Mucosa of stomach (tissue), 1 donor: Measurements from ENCODE around the gene L3MBTL3.

Source experiments
- H3K27me3 ChIP-seq: one replicate; pipeline ENCODE4 v1.7.0; 2013; ENCODE audit warnings: mild to moderate bottlenecking, low read length; ENCODE audit not compliant: control insufficient read depth, insufficient read depth
- H3K36me3 ChIP-seq: one replicate; pipeline ENCODE4 v1.7.0; 2013; ENCODE audit warnings: low read length; ENCODE audit not compliant: control insufficient read depth, insufficient read depth
- H3K4me1 ChIP-seq: one replicate; pipeline ENCODE4 v1.7.0; 2013; ENCODE audit warnings: mild to moderate bottlenecking, low read length; ENCODE audit not compliant: control insufficient read depth, insufficient read depth
- H3K4me3 ChIP-seq: one replicate; pipeline ENCODE4 v1.7.0; 2013; ENCODE audit warnings: low read length
- H3K9ac ChIP-seq: one replicate; pipeline ENCODE4 v1.7.0; 2013; ENCODE audit warnings: mild to moderate bottlenecking, low read length, moderate library complexity
- H3K9me3 ChIP-seq: one replicate; pipeline ENCODE4 v1.7.0; 2013; ENCODE audit warnings: mild to moderate bottlenecking, low read length, moderate library complexity; ENCODE audit not compliant: control insufficient read depth
- donor health status: Pancreatic carcinoma.

L3MBTL3 gene

DNA sequence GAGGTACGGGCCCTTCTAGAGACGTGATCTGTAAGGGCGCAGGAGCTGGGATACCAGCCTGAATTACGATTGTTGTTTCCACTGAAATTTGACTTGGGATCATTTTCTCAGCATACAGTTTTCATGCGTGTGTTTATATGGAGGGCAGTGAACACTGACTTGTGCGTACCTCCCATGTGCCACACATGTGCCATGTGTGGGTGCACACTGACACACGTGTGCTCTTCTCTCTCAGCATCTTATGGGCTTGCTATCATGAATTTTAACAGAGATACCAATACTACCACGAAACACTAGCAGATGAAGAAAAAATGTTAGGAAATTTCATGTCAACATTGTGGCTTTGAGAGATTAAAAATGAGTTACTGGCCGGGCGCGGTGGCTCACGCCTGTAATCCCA lies 39.1 kb downstream of the L3MBTL3 start:
- no peaks in the 10 kb centered on the region for H3K4me1 ChIP-seq
- H3K9ac ChIP-seq, result no peak overlapping the region
- H3K9me3 ChIP-seq, result no peaks in the 10 kb centered on the region
- no peaks in the 10 kb centered on the region for H3K27me3 ChIP-seq
- no peaks in the 10 kb centered on the region for H3K36me3 ChIP-seq
- no peak overlapping the region for H3K4me3 ChIP-seq

DNA sequence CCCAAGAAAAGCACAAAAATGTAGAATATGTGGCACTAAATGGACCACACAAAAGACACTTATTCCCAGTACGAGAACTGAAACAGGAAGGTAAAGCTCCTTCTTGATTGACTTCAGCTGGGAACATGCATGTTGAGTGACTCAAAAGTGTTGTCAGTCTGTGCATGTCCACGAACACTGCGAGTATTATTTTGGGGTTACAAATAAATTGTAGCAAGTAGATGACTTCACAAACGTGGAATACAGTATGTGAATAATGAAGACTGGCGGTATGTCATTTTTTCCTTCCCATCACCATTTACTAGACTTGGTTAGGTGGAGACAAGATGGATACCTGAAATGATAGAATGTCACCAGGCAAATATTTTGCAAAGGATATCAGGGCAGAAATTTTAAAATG lies 45.4 kb downstream of the L3MBTL3 start:
- Histone ChIP-seq H3K4me1 (no peaks in the 10 kb centered on the region), H3K4me3 (no peak overlapping the region), H3K9ac (no peak overlapping the region), H3K27me3 (no peaks in the 10 kb centered on the region), H3K9me3 (no peaks in the 10 kb centered on the region), H3K36me3 (no peaks in the 10 kb centered on the region)

DNA sequence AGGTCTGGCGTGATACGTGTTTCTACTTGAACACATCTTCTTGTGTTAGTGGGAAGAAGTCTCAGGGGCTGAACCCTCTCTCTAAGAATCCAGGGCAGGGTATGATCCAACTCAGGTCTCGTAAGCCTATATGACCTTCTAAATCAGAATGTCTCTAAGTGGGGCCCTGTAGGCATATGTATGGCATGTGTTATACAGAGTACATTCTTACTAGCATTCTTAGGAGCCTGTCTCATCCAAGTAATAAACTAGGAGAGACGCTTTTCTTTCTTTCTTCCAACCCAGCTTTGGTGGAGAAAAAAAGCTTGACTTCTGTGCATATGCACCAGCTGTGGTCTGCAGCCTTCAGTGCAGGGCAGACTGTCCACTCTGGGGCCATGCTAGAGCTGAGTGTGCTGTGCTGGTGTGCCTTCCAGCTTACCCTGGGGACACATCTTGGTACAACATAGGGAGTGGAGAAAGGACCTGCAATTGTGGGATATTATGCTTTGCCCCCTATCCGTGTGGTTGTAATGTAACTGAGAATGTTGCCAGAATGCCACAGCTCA lies 47.3 kb downstream of the L3MBTL3 start:
- H3K9ac ChIP-seq, result no peak overlapping the region
- H3K36me3 ChIP-seq, result no peaks in the 10 kb centered on the region
- no peaks in the 10 kb centered on the region for H3K9me3 ChIP-seq
- H3K27me3 ChIP-seq, result no peaks in the 10 kb centered on the region
- no peak overlapping the region for H3K4me3 ChIP-seq
- H3K4me1 ChIP-seq, result no peaks in the 10 kb centered on the region

DNA sequence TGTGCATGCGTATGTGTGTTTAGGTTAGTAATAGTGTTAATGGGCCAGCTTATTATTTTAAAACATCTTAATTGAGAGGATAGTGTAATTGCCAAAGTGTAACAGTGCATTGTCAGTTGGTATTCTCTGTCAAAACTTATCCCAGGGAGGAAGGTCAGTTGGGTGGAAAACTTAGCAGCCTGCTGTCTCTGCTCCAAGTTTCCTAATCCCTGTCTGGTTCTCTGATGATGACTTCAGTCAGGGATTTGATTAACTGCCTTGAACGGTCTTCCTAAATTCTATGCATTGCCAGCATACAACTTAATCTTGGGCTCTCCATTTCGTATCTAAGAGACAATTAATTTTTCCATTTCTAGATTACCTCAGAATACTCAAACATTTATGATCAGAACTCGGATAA lies 51.1 kb downstream of the L3MBTL3 start:
- Histone ChIP-seq H3K4me3 (no peak overlapping the region), H3K36me3 (no peaks in the 10 kb centered on the region), H3K4me1 (no peaks in the 10 kb centered on the region), H3K9ac (no peak overlapping the region), H3K27me3 (no peaks in the 10 kb centered on the region), H3K9me3 (no peaks in the 10 kb centered on the region)

DNA sequence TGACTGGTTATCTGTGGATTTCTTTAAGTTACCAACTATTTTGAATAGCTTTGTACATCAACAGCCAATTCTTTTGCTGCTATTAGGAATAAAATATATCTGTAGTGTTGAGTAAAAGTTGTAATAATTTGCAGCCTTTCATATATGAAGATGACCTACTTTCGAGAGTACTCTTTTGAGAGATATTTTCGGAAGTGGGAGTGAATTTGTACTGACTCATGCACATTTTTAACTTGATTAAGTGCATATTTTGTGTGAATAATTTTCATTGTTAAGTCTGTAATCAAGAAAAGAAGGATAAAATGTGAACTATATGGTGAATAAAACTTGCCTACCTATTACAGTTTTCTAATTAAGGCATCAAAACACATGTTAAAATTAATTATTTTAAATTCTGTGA lies 51.9 kb downstream of the L3MBTL3 start:
- no peaks in the 10 kb centered on the region for H3K36me3 ChIP-seq
- no peaks in the 10 kb centered on the region for H3K27me3 ChIP-seq
- no peaks in the 10 kb centered on the region for H3K9me3 ChIP-seq
- no peak overlapping the region for H3K4me3 ChIP-seq
- no peaks in the 10 kb centered on the region for H3K4me1 ChIP-seq
- H3K9ac ChIP-seq, result no peak overlapping the region

DNA sequence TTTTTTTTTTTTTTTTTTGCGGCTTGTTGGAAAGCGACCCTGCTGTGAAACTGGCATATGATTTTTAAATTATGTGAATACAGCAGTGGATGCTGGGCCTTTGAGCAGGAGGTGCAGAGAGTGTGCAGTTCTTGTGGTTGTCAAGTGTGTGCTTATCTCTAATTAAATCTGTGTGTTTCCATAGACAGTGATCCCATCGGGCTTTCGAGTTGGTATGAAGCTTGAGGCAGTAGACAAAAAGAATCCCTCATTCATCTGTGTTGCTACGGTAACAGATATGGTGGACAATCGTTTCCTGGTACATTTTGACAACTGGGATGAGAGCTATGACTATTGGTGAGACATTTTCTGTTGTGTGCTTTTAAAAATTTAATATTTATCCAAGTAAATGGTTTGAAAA lies 52.4 kb downstream of the L3MBTL3 start:
- Histone ChIP-seq H3K4me1 (no peaks in the 10 kb centered on the region), H3K9ac (no peak overlapping the region), H3K36me3 (no peaks in the 10 kb centered on the region), H3K9me3 (no peaks in the 10 kb centered on the region), H3K4me3 (no peak overlapping the region), H3K27me3 (no peaks in the 10 kb centered on the region)

DNA sequence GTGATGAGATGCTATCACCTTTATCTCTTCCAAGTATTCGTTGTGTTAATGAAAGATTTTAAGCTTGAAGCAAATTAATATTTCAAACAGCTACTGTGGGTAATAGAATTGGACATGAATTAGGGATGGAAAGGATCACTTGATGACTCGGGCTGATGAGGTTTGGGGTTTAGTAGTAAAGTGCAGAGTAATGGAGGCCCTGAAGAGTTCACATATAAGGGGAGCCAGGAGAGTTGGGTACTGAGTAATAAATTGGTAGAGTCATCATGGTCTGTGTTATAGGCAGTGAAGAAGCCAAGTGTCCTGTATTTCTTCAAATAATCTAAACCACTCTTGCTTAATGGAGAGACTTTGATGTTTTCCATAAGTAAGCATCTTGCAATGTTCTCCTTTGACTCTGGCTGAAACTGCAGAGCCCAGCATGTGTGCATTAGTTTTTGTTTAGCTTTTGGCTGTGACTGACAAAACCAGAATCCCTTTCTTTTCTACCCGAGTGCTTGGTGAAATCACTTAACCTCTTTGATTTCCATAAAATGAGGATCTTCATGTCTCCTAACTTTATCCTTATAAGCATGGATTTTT lies 57.6 kb downstream of the L3MBTL3 start:
- Histone ChIP-seq H3K4me1 (no peaks in the 10 kb centered on the region), H3K9me3 (no peaks in the 10 kb centered on the region), H3K36me3 (no peaks in the 10 kb centered on the region), H3K9ac (no peak overlapping the region), H3K27me3 (no peaks in the 10 kb centered on the region), H3K4me3 (no peak overlapping the region)

DNA sequence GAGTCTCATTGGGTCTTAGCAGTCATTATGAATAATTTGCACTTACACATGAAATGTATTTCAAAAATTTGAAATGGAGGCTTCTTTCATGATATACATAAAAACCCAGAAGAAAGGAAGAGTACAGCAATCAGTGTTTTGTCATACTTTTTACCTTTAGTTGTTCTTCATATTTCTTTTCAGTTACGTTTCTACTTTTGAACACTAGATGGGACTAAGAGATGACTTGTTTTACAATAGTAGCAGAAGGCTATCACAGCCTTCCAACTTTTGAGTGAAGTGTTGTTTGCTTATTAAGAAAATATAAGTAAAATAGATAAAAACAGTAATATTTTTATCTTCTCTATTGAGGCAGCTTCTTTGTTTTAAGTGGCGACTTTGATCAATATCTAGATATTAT lies 58.1 kb downstream of the L3MBTL3 start:
- Histone ChIP-seq H3K9ac (no peak overlapping the region), H3K36me3 (no peaks in the 10 kb centered on the region), H3K27me3 (no peaks in the 10 kb centered on the region), H3K4me3 (no peak overlapping the region), H3K9me3 (no peaks in the 10 kb centered on the region), H3K4me1 (no peaks in the 10 kb centered on the region)

DNA sequence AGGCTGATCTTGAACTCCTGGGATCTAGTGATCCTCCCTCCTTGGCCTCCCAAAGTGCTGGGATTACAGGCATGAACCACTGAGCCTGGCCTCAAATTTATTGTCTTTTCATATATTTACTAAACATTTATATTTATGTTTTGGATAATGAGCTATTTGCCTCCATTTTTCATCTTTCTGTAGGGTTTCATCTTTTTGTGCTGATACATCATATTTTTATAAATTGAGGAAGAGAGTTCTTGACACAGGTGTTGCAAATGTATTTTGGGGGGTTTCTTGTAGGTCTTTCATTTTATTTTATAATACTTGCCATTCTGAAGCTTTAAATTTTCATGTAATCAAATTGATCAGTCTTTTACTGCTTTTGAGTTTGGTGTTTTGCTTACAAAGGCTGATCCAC lies 72.4 kb downstream of the L3MBTL3 start:
- Histone ChIP-seq H3K27me3 (no peaks in the 10 kb centered on the region), H3K4me1 (no peaks in the 10 kb centered on the region), H3K9me3 (no peaks in the 10 kb centered on the region), H3K9ac (no peak overlapping the region), H3K36me3 (no peaks in the 10 kb centered on the region), H3K4me3 (no peak overlapping the region)

DNA sequence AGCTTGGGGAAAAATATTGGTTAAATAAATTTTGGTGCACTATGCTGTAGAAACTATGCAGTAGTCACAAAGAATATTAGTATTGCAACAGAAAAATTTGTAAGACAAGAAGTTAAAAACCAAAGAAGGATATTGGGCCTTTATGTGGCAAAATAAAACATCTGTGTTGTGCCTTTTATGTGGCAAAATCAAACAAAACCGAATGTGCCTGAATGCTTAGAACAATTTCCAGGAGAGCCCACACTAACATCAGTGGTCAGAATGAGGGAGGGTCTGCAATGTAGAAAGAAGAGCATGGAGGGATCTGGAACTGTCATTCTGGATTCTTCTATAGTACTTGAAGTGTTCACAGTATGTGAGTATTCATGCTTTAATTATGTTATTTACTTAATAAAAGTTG lies 75.2 kb downstream of the L3MBTL3 start:
- Histone ChIP-seq H3K9ac (no peak overlapping the region), H3K9me3 (no peaks in the 10 kb centered on the region)

DNA sequence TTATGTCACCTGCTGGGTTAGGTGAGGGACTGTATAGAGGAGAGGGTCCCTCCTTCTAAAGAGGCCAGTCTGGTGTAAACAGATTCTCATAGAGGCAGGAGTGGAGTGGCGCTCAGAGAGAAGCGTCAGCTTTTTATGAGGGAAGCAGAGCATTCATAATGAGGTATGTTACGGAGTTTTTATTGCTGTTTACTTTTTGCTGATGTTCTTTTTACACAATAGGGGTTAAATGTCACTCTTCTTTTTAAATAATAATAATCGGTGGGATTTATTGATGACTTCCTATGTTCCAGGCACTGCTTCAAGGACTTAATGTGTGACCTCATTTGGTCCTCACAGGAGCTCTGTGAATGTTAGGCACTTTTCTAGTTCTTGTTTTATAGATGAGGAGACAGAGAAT lies 79.9 kb downstream of the L3MBTL3 start:
- no peak overlapping the region for H3K4me3 ChIP-seq
- no peaks in the 10 kb centered on the region for H3K36me3 ChIP-seq
- no peaks in the 10 kb centered on the region for H3K4me1 ChIP-seq
- H3K9me3 ChIP-seq, result no peaks in the 10 kb centered on the region
- no peaks in the 10 kb centered on the region for H3K27me3 ChIP-seq
- no peak overlapping the region for H3K9ac ChIP-seq

More for the DNA sequence above, 75.2 kb downstream of the L3MBTL3 start:
- H3K27me3 ChIP-seq, result no peaks in the 10 kb centered on the region
- no peak overlapping the region for H3K4me3 ChIP-seq
- no peaks in the 10 kb centered on the region for H3K36me3 ChIP-seq
- H3K4me1 ChIP-seq, result no peaks in the 10 kb centered on the region

DNA sequence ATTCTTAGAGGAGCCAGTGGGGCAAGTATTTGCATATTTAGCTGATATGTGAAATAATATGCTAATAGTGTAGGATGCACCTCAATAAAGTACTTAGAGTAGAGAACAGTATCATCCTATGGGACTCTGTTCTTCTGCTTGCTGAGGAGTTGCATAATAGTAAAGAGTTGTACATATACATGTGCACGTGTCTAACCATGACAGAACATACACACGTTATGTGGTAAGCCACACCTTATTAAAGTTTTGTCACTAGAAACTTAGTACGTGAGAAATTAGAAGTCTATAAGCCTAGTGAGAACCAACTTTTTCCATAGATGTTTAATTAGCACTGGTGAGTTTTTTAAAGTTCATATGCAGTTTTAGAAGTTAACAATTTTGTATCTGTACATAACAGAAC lies 80.7 kb downstream of the L3MBTL3 start:
- H3K27me3 ChIP-seq, result no peaks in the 10 kb centered on the region
- no peak overlapping the region for H3K4me3 ChIP-seq
- H3K9ac ChIP-seq, result no peak overlapping the region
- no peaks in the 10 kb centered on the region for H3K36me3 ChIP-seq
- no peaks in the 10 kb centered on the region for H3K4me1 ChIP-seq
- H3K9me3 ChIP-seq, result no peaks in the 10 kb centered on the region
